Activated CD4-positive, alpha-beta T cell treated with anti-CD3 and anti-CD28 coated beads for 1 hour (primary cell): ENCODE results near the gene GALNT9.

Source experiments
- DNase-seq: peaks from one replicate; pipeline ENCODE4 v3.0.0-alpha.2; 2020

The GALNT9 gene

GRCh38 chr12:132343294-132344004, 14.1 kb upstream of the GALNT9 start:
- no peak for DNase-seq

DNA sequence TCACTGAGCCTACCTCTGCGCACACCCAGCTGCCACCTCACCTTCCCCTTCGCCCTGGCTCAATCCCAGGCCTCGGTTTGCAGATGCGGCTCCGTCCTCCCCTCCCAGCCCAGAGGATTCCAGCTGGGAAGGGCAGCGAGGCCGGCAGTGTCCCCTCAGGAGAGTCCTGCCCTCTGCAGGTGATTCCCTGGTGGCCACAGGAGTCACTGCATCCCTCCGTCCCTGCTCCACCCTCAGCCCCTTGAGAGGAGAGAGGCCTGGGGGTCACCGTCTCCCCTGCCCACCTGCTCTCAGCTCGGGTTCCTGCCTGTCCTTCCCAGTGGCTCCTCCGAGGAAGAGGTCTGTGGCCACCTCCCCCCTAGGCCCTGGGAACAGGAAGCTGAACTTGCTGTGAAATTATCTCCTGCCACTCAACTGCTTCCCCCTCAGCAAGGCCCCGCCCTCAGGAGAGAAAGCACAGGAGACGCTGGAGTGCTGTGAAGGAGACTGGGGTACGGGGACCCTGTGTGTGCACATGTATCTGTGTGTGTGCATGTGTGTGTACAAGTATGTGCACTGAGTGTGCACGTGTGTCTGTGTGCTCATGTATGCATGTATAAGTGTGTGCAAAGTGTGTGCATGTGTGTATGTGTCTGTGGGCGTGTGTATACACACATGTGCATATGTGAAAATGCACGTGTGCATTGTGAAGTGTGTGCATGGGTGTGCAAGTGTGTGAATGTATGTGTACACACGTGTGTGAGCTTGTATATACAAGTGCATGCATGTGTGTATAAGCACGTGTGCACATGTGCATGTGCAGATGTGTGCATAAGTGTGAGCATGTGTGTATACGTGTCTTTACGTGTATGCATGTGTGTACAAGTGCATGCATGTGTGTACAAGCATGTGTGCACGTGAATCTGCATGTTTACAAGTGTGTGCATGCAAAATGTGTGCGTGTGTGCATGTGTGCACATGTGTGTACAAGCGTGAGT, 13.2 kb upstream of the GALNT9 start:
- DNase-seq = no peak

GRCh38 chr12:132341318-132342050, 12.1 kb upstream of the GALNT9 start:
- no peak for DNase-seq

DNA sequence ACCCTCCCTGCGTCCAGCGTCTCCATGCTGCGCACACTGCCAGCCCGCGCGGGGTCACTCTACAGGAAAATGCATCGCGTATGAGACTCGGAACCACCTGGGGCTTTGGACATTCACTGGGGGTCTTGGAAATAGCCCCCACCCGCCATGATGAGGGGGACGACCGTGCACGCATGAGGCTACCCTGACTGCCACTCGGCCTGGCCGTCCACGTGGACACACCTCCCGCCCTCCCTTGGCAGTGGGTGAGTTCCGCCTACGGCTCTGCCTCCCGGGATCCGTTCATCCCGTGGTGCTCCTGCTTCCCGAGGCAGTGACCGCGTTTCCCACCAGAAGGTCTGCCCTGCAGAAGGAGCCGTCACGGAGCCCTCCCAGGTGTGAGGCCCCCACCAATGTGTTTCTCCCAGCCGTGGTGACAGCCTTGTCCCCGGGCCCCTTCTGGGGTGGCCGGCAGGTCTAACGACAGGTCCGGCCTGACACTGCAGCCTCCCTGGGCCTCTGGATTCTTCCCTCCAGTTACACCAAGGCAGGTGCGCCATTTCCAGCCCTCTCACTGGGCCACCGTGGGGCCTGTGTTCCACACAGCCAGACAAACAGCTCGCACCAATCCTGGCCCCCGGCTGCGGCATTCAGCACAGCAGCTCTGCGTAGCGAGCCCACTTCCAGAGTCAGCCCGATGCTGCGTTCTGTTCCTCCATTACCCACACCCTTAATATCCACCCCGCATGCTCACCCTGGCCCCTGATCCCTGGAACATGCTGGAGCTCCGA, 11.1 kb upstream of the GALNT9 start:
- no peak for DNase-seq

- no peak for DNase-seq
These were observed 10.5 kb upstream of the GALNT9 start for GRCh38 chr12:132339856-132340255.

GRCh38 chr12:132338781-132339180, 9.4 kb upstream of the GALNT9 start:
- no peak for DNase-seq

- no peak for DNase-seq
These were observed 8.9 kb upstream of the GALNT9 start for GRCh38 chr12:132338311-132338710.

DNA sequence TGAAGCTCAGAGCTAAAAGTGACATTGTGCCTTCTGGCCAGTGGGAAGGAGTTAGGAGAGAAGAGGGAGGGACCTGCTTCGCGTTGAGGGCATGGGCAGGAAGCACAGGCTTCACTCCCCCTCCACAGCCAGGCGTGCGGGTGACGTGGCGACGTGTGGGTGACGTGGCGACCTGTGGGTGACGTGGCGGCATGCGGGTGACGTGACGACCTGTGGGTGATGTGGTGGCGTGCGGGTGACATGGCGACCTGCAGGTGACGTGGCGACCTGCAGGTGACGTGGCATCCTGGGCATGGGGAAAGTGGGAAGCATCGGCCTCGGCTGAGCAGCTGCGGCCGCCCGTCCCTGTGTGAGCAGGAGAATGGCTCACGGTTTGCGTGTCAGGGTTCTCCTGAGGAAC, 8.2 kb upstream of the GALNT9 start:
- DNase-seq = no peak

DNA sequence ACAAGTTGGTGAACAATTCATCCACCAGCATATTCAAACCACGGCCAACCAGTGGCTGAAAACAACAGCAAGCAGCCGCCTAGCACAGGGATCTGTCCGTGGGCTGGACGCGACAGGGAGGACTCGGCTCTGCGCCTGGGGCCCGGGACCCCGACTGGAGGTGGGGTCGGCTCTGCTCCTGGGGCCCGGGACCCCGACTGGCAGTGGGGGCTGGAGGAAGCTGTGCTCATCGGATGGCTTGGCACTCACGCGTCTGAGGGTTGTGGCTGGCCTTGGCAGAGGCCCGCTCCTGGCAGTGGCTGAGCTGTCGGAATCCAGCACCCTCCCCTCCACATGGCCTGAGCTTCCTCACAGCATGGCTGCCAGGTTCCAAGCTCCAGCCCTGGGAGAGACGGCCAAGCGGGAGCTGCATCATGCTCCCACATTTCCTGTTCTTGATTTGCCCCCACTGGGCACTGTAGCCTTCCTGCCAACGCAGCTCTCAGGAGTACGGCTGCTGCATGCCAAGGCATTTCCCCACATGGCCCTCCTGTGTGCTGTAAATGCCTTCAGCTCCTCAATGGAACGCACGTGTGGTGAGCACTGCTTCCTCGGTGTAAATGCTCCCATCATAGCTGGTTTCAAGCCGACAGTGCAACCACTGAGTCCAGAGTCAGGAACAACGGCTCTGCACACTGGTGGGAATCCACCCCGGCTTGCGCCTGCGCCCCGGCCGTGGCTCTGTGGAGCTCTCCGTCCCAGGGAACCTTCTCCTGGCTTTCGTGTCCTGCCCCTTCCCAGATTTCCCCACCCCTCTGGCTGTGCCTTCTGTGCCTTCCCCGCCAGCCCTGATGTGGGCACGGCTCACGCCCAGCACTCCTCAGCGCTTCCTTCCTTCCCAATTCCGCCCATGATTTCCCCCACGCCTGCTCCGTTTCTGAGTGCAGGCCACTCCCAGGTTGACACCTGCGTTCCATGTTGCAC, 7.3 kb upstream of the GALNT9 start:
- DNase-seq = no peak

DNA sequence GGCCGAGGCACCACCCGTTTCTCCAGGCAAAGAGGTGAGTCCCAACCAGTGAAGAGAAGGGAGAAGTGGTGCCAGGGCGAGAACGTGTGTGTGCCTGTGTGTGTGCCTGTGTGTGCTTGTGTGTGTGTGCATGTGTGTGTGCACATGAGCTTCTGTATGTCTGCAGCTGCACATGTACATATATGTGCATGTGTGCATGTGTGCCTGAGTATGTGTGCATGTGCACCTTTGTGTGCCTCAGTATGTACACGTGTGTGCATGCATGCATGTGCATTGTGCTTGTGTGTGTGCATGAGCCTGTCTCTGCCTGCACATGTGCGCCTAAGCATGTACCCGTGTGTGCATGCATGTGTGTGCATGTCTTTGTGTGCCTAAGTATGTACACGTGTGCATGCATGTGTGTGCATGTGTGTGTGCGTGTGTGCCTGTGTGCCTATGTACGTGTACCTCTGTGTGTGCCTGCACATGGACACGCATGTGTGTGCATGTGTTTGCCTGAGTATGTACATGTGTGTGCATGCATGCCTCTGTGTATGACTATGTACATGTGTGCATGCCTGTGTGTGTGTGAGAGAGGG, 5.9 kb upstream of the GALNT9 start:
- no peak for DNase-seq

DNA sequence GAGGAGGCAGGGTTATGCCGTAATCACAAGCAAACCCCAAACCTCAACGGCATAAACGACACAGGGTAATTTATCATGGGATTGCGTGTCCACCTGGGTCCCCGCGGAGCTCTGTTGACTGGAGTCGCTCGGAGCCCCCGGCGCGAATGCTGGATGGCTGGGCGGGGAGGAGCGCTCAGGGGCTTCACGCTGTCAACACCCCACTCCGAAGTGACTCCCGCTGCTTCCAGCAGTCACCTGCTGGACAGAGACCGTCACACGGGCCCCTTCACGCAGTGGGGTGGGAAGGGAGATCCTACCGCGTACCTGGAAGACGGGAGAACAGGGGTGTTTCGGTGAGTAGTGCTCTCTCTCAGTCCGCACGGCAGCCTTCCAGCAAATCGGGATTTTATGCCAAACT, 4.4 kb upstream of the GALNT9 start:
- DNase-seq = no peak

DNA sequence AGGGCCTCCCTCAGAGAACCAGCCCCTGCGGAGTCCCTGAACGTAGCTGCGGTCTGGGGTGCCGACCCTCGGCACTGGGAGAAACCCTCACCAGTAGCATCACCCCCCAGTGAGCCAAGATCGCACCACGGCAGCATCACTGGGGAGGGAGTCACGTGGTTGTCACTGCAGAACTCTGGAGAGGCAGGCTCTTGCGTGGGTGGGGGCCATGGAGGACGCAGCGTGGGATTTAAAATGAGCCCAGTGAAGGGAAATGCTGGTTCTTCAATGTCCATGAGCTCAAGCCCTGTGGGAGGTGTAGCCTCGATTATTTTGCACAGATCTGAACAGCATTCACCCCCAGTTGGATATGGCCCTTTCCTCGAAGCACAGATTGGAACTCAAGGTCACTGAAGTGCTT, 3.9 kb upstream of the GALNT9 start:
- no peak for DNase-seq

DNA sequence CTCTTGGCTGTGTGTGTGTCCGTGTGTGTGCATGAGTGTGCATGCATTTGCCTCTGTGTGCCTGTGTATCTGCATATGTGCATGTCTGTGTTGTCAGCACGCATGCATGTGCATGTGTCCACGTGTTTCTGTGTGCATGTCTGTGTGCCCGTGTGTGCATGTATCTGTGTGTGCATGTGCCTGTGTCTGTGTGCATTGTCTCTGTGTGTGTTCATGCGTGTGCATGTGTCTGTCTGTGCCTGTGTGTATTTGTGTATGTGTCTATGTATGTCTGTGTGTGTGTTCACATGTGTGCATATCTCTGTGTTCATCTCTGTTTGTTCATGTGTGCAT, 1.1 kb upstream of the GALNT9 start:
- no peak for DNase-seq

GRCh38 chr12:132329720-132330548, 545 bp upstream of the GALNT9 start:
- DNase-seq = no peak

DNA sequence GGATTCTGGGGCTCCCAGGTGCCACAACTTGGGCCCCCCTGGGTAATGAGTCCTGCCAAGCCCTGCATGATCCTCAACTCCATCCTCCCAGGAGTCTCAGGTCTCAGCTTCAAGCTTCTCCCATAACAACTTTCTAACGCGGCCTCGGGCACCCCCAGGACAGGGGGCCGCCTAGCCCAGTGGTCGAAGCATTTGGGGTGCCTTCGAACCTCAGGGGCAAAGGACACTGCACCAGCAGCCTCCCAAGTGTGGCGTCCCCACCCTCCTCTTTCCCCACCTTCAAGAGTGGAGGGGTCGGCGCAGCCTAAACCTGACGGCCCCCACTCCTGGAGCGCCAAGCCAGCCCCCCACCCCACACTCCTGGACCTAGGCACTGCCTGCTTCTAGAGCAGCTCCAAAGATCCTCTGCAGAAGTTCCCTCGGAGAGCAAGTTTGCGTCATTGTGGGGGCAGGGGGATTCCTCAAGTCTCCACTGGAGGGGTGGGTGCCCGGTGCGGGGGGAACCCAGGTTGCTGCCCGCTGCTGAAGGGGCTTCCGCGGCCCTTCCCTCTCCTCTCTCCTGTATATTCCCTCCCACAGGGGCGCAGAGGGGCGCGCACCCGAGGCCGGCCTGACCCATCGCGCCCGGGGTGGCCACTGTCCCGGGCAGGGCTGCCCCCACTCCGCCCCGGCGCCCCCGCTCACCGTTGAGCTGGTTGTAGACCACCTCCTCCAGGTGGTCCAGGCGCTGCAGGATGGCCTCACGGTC, 933 bp downstream of the GALNT9 start:
- no peak for DNase-seq

- DNase-seq = no peak
These were observed 1.8 kb downstream of the GALNT9 start for GRCh38 chr12:132327336-132328171.

GRCh38 chr12:132326646-132327045, 2.7 kb downstream of the GALNT9 start:
- no peak for DNase-seq

DNA sequence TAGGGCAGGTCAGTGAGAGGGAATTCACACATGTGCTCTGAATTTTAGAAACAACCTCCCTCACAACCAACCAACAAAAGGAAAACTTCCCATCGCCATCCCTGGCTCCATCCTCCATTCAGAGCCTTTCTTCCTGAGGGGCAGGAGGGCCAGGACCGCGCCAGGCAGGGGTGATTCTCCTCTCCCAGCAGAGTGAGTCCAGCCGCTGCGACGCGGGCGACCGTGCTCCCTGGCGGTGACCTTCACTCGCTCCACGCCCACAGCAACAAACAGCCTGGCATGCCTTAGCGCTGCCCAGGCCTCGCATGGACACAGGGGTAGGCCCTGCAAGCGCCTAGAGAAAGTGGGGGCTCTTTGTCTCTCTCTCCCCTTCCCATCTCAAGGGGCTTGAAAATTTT, 3.7 kb downstream of the GALNT9 start:
- DNase-seq = no peak
